HG02623 (cell line): ENCODE data around the gene DBF4B.
A peak's percentile ranks its signal among the peaks of the same experiment; 100 is the strongest.

Source experiments
- ATAC-seq: cut with Tn5 transposase; IDR thresholded peaks from one replicate; pipeline ENCODE4 v1.9.1; 2021; ENCODE audit warnings: moderate library complexity; ENCODE audit not compliant: unreplicated experiment

The DBF4B gene

DNA sequence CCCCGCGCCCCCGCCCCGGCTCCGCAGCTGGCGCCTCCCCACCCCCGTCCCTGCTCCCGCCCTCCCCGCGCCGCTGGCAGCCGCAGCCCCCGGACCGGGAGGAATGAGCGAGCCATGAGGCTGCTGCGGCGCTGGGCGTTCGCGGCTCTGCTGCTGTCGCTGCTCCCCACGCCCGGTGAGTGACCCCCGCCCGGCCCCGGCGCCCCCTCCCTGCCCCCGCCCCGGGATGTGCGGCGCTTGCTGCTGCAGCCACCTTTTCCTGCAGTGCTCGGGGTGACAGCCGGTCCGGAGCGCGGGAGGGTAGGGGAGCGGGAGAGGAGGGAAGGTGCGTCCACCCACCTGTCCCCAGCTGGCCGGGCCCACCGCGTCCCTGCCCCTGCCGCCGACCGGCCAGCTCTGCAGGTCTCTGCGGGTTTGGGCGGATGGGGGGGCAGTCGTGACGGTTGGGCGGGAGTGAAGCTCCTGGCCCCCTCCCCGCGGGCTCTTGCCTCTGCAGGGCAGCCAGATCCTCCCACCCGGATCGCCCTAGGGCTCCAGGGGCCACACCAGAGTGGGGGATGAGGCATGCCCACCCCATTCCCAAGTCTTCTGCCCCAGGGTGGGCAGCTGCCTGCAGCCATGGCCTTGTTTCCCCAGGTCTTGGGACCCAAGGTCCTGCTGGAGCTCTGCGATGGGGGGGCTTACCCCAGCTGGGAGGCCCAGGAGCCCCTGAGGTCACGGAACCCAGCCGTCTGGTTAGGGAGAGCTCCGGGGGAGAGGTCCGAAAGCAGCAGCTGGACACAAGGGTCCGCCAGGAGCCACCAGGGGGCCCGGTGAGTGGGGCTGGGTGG is 50.8 kb downstream of the DBF4B start:
- ATAC-seq: no peak

- no peak for ATAC-seq
These were observed 51.4 kb downstream of the DBF4B start for GRCh38 chr17:44759916-44760243.

- ATAC-seq: no peak
These were observed 52.2 kb downstream of the DBF4B start for GRCh38 chr17:44760474-44761308.

DNA sequence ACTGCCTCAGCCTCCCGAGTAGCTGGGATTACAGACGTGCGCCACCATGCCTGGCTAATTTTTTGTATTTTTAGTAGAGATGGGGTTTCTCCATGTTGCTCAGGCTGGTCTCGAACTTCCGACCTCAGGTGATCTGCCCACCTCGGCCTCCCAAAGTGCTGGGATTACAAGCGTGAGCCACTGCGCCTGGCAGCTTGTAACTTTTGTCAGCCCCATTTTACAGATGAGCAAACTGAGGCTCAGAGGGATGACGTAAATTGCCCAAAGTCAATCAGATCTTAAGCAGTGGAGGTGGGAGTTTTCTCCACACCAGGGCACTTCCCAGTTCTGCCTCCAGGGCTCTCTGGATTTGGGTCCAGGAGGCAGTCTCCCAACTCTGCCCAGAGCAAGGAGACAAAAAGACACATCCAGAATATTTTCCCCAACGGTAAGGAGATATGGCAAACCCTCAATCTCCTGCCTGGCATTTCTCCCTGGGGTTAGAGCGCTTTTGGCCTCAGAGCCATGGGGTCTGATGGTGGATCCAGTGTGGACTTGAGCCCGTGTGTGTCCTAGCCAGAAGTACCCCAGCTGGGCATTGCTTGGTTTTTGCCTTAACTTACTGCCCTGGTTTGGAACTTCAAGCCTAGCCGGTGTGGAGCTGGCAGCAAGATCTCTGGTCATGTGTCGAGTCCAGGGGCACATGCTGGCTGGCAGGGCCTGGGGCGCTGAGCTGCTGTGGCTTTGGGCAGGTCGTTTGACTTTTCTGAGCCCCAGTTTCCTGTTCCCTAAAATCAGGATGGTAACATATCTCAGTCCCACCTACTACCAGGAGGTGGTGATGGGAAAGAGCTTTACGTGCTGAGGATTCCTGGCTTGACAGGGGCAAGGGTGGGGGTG is 53.7 kb downstream of the DBF4B start:
- ATAC-seq: no peak

DNA sequence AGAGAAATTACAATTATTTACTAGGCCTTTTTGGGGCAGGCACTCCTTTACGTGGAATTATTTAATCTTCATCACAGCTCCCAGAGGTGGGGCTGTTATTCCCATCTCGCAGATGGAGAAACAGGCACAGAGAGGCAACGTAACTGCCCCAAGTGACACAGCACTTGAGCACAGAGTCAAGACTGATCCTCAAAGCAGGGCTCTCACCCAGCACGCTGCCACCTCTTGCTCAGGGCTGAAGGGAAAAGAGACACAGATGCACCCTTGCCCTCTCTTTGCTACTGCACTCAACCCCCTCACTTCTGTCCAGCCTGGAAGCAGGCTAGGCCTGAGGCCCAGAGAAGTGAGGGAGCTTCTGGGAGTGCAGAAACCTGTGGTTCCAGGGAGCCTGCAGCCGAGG is 54.7 kb downstream of the DBF4B start:
- ATAC-seq: no peak

DNA sequence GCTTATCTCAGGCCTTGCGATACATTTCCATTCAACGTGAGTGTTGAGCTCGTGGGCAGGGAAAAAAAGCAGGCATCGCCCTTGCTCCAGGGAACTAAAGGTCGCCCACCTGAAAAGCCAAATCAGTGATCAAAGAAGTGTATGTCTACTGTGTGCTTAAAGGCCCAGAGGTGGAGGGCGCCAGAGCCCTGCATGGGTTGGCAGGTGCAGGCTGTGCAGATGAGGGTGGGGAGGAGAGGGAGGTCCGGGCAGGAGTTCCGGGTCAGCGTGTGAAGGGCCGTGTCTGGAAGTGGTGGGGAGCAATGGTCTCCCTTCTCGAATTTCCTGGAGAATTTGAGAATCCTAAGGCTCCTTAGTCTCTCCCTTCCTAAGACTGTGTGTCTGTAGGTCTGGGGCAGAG is 57.5 kb downstream of the DBF4B start:
- ATAC-seq: no peak

- no peak for ATAC-seq
These were observed 58.1 kb downstream of the DBF4B start for GRCh38 chr17:44766409-44767038.

GRCh38 chr17:44767493-44767892 is 59.0 kb downstream of the DBF4B start:
- ATAC-seq: no peak

- ATAC-seq: no peak
These were observed 60.2 kb downstream of the DBF4B start for GRCh38 chr17:44768505-44769142.

- ATAC-seq: no peak
These were observed 60.8 kb downstream of the DBF4B start for GRCh38 chr17:44769230-44769629.

DNA sequence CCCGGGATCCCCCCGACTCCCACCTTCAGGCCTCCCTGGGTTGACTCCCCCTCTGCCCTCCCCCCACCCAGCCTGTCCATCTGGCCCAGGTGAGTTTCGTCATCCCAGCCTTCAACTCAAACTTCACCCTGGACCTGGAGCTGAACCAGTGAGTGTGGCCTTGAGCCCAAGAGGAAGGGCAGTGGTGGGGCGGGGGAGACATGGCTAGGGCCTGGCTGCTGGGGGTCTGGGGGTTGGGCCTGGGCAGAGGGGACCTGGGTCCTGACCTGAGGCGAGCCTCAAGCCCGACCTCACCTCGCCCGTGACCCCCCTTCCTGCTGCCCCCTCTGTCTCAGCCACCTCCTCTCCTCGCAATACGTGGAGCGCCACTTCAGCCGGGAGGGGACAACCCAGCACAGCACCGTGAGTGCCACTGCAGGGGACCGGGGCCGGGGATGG is 61.2 kb downstream of the DBF4B start:
- no peak for ATAC-seq

DNA sequence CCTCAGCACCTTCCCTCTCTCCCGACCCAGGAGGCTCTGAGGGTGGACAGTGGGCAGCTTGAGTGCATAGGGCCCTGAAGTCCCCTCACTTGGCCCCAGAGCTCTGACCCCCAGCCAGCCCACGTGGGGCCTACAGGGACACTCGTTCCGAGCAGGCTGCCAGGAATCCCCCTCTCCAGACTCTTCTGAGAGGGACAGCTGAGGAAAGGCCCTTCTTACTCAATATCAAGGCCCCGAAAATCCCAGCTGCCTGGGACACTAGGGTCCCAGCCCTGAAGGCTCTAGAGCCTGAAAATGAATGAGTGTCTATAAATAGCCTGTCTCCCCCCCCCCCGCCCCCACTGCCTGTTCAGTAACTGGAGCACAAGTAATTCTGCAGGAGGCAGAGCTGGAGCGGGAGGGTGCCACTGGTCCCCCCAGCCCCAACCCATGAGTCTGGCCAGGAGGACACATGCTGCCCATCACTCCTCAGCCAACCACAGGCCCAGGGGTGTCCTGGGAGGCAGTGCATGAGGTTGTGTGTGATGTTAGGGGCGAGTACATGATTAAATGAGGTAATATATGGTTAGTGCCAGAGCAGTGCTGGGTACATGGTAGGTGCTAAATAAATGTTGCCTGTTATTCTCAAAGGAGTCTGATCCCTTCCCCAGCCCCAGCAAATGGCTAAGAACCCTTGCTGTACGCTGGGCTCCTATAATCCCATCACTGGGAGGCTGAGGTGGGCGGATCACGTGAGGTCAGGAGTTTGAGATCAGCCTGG is 61.9 kb downstream of the DBF4B start:
- no peak for ATAC-seq

GRCh38 chr17:44772308-44773045 is 64.0 kb downstream of the DBF4B start:
- no peak for ATAC-seq

GRCh38 chr17:44773140-44773539 is 64.7 kb downstream of the DBF4B start:
- no peak for ATAC-seq

GRCh38 chr17:44774271-44775135 is 66.0 kb downstream of the DBF4B start:
- no peak for ATAC-seq

GRCh38 chr17:44775136-44775837 is 66.8 kb downstream of the DBF4B start:
- ATAC-seq: peak; percentile 92
